Esophagus muscularis mucosa (tissue), 4 donors: ENCODE measurements around the gene KCNJ15.

Source experiments
- EP300 ChIP-seq: sonication (generic); formaldehyde crosslinking; IDR thresholded peaks from one replicate; pipeline ENCODE4 v1.6.1; 2017; ENCODE audit warnings: antibody characterized with exemption
- POLR2A ChIP-seq: fragments of 450-650 bp; IDR thresholded peaks from one replicate; pipeline ENCODE4 v1.6.1; 2017; ENCODE audit warnings: antibody characterized with exemption, moderate library complexity, mild to moderate bottlenecking, low read depth
- POLR2AphosphoS5 ChIP-seq, 2 donors: sonication (generic); formaldehyde crosslinking; IDR thresholded peaks; one replicate each; pipeline ENCODE4 v1.6.1; 2017; ENCODE audit warnings: antibody characterized with exemption in 2 of 2
- TF ChIP-seq, protein P1 (sequence below), 3 experiments: fragments of 200-600 bp in 2 of 3; fragments of 450-650 bp in 1 of 3; sonication (generic) in 2 of 3; IDR thresholded peaks; one replicate each; pipeline ENCODE4 v1.5.1; 2017 to 2019; ENCODE audit warnings: antibody characterized with exemption in 3 of 3, mild to moderate bottlenecking in 2 of 3, moderate library complexity in 1 of 3

DNA sequence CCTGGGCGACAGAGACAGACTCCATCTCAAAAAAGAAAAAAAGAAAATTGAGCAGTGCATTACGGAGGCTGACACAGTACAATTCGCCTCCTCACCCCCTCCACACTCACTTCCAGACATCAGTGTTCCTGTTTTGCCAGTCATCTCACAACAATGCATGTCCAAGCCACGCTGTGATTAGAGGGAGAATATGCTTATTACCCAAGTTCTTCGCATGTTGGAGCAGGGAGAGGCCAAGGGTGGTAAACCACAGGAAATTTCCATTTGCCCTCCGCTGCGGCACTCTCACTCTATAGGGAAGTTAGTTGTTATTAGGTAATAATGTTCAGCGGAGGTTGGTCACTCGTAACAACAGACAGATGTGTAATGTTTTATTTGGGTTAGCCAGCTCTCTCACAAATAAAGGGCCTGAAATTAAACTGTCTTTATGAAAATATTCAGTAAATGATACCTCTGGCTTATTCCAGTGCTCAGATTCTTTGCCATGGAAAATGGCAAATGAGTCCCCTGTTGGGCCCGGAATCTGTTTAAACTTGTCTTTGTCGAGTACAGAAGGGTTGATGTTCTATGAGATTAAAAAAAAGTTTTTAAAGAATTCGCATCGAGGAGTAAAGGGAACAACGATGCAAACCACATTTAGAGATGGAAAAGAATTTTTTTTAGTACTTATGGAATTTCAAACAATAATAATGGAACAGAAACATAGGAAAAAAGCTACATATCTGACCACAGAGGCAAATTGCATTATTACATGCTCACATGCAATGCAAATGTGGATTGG, 33.1 kb downstream of the KCNJ15 start:
- TF ChIP-seq, protein P1, sequence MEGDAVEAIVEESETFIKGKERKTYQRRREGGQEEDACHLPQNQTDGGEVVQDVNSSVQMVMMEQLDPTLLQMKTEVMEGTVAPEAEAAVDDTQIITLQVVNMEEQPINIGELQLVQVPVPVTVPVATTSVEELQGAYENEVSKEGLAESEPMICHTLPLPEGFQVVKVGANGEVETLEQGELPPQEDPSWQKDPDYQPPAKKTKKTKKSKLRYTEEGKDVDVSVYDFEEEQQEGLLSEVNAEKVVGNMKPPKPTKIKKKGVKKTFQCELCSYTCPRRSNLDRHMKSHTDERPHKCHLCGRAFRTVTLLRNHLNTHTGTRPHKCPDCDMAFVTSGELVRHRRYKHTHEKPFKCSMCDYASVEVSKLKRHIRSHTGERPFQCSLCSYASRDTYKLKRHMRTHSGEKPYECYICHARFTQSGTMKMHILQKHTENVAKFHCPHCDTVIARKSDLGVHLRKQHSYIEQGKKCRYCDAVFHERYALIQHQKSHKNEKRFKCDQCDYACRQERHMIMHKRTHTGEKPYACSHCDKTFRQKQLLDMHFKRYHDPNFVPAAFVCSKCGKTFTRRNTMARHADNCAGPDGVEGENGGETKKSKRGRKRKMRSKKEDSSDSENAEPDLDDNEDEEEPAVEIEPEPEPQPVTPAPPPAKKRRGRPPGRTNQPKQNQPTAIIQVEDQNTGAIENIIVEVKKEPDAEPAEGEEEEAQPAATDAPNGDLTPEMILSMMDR (IDR thresholded peaks at IDR 0.05): no peak
- TF ChIP-seq POLR2A: no peak
- no peak for TF ChIP-seq POLR2AphosphoS5 (IDR thresholded peaks at IDR 0.05)
- no peak for TF ChIP-seq EP300
